Activated CD4-positive, alpha-beta T cell treated with anti-CD3 and anti-CD28 coated beads, Interleukin-2, amount 50 U/mL, for 4 hours (primary cell): ENCODE measurements around the gene PGGT1B.
"Not testable (repeated sequence)": the region's sequence is repeated elsewhere in the genome, so short reads cannot be mapped to it uniquely, and the experiment has no call there.

ENCODE experiments used
- DNase-seq, 2 experiments: peaks; one replicate each; pipeline ENCODE4 v3.0.0-alpha.2; 2020

Gene PGGT1B

DNA sequence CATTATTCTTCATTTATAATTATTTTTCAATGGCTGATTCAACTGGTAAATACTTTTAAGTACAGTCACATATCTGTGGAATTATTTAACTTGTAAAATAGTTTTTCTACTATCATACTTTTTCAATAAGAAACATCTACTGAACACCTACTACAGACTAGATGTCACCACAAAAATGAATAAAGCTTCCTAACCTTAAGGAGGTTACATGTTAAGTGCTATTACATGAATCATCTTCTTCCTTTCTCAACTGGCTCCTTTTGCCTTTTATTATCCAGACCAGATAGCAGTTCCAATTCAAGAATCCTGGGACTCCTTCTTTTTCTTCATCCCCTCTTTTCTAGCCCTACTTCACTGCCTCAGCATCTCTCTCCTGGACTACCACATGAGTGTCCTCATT is 4.7 kb downstream of the PGGT1B start:
- DNase-seq, result no peak

DNA sequence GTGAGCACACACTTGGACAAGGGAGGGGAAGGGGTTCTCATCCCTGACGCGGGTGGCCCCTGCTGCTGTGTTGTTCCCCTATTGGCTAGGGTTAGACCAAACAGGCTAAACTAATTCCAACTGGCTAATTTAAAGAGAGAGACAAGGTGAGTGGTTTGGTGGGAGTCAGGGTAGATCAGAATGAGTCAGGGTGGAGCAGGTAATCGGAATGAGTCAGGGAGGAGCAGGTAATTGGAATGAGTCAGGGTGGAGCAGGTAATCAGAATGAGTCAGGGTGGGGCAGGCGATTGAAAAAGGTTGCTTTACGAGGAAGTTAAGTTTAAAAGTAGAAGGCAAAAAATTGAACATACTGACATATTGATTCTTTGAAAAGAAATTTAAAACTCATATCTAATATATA is 13.3 kb downstream of the PGGT1B start:
- DNase-seq, result not testable (repeated sequence)

DNA sequence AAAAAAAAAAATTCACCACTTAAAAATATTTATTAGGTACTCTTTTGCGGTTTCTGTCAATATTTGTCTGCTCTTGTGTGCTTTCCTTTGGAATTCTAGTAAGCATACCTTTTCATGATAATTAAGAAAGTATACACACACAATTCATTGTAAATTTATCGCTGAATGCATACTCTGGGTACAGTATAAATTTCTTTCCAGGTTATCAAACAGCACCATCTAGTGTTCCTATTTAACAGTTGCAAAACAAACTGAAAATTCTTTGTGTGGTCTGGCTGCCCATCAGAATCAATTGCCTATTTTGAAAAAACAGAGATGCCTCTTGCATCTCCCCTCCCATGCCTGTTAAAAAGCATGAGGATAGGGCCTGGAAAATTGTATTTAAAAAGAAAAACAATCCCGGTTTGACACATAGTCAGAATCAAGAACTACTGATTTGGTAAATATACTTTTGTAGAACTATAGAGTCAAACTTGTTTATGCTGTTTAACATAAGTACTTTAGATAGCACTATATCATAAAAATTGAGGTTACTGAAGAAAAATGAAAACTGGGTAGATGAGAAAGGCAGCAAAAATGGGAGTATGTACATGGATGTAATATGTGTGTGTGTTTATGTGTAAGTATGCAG is 16.2 kb downstream of the PGGT1B start:
- no peak for DNase-seq

DNA sequence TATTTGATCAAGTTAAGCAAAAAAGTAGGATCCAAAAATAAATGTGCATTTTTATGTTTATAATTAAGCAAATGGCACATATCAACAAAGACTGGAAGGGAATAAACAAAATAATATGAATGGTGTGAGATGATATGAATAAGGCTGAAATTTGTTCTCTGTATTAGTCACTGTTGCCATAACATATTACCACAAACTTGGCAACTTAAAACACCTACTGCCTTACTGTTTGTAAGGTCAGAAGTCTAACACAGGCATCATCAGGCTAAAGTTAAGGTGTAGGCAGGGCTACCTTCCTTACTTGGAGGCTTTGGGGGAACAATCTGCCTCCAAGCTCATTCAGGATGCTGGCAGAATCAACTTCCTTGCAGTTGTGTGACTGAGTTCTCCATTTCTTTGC is 19.3 kb downstream of the PGGT1B start:
- DNase-seq, result no peak

DNA sequence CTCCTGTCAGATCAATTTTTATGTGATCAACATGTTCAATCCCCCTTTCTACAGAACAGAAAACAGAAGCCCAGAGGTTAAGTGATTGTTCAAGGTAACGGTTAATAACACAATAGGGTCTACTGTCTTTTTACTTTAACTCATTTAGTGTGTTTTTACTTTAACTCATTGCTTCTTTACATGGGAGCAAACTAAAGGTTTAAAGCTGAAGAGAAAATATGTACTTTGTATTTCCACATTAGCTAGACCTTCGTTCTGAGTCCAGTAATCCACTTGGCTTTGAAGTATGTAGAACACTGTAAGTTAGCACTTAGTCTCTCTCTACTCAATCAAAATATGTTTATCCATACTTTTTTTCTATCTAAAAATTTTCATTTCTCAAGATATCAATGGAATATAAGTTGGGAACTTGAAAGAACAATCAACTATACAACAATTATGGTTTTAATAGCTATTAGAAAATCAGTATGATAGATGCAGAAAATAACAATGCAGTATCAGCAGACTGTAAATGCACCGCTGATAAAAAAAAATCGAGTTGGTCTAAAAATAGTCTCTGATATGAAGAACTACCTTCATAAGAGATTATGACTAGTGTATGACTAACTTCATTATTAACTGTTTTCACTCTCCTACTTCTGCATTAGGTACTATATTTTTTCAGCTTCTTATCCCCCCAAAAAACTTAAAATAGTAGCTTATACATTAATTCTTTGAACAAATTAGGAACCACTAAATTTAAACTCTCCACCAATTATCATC is 20.6 kb downstream of the PGGT1B start:
- DNase-seq, result no peak

DNA sequence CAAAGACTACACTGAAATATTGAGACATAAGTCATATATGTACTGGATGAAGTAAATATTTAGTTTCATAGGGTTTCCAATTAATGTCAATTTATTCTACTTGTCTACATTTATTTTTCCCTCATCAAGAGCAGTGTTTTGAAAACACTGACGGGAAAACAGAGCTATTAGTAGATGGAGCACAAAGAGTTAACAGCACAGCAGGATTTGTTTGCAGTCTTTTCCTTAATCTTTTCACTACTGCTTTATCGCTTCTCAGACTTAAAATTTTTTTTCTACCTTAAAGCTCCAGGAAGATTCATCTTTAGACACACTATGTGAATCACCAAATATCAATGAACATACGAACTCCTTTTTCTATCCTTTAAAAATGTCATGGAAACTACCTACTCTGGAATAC is 25.6 kb downstream of the PGGT1B start:
- no peak for DNase-seq

DNA sequence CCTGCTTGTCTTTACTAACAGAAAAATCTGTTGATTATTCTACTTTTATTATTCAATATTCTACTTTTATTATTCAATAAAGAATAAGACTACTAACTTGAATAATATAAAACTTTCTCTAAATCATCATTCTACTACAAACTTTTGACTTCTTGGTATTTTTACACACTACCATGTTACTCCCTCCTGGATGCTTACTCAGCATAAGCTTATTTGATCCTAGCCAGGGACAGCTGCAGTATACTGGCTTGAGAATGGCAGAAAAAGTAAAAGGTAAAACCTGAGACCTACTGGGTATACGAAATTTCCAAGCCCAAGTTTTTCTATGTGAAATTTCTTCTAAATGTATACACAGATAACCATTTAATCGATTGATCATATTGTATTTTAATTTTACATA is 26.1 kb downstream of the PGGT1B start:
- no peak for DNase-seq

DNA sequence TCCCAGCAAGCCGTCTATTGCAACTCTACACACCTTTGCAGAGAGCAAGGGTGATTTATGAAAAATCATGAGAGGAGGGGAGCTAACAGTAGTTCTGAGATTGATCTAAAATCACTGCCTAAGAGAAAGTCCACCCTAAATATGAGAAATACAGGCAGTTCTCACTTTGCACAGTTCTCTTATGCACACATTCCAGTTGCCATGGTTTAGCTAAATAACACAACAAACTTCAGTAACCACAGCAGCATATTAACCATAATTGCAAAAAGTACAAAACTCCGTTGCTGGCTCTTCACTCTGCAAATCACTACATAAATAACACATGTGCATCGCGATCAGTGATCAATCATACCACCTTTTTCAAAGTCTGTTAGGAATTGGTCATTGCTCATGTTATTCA is 31.1 kb downstream of the PGGT1B start:
- DNase-seq, result no peak

DNA sequence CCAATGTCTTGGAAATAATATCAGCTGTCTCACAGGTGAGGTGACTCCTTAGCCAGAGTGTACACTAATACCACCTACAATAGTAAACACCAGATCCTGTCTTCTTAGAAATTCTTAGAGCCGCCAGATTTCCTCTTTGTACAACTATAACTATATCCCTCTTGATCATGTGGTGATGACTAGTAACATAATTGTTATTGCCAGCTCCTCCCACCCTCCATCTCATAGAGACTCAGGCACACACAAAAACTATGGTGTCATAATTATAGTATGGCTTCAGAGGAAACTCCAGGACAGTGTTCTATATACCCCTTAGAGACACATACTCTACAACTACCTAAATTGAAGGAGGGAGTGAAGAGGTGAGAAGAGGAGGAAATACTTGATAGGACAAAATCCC is 33.1 kb downstream of the PGGT1B start:
- no peak for DNase-seq

DNA sequence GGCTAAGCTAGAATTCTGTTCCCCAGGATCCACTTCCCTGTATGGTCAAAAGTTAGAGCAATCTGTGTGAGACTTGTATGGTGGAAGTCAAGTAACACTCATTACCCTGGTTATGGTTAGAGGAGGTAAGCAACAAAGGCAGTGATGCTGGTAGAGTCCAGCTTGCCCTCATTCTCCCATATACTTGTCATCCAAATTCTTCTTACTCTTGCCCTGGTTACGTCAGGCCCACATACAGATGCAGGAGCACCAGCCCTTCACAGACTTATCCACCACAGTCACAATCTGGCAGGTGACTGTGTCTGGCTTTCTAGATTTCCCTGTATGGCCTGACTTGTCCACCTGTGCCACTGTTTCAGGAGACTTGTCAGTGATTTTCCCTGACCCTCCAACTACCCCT is 35.4 kb downstream of the PGGT1B start:
- no peak for DNase-seq

DNA sequence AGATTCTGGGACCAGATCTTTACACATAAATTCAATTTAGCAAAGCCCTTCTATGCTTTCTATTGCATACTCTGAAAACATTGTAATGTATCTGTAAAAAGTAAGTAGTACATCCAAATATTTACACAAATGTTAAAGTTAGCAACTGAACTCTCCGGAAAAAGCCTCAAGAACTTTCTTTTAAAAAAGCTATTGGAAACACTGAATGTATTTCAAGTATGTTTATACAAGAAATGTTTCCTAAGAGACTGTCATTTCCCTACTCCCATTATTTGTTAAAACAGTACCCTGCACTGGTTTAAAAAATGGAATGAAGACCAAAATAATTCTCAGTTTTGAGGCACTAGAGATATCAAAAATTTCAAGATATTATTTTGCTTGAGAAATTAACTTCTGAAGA is 48.1 kb downstream of the PGGT1B start:
- no peak for DNase-seq

DNA sequence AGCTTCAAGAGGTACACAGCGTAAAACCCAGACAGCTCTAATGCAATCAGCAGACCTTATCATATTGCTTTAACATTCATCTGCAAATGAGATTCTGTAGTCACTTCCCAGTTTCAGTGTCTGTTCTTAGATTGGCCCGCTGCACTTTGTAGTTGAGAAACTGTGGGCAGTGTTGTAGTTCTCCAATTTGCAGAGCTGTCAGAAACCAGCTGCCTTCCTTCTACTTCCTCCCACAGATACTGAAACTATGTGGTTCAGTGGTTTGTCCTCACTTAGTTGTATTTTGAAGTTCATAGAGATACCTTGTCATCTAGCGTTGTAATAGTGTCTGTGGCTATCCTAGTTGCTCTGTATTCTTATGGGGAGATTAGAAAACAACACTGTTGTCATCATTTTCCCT is 53.4 kb downstream of the PGGT1B start:
- DNase-seq, result no peak

DNA sequence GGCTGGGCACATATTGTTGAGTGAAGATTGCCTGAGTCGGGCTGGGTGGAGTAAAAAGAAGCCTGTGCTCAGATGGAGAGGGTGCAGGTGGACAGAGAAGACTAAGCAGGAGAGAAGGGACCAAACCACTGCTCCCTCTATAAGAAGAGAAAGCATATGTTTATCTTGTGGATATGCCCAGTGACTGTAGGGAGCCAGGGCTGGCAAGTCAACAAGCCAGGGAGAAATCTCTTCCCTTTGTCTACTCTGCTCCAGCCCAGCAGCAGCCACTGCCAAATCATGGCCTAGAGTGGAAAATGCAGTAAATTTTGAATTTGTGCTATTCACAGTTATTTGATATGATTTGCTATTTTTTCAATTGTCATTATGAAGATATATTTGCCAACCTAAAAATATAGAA is 59.7 kb downstream of the PGGT1B start:
- no peak for DNase-seq

DNA sequence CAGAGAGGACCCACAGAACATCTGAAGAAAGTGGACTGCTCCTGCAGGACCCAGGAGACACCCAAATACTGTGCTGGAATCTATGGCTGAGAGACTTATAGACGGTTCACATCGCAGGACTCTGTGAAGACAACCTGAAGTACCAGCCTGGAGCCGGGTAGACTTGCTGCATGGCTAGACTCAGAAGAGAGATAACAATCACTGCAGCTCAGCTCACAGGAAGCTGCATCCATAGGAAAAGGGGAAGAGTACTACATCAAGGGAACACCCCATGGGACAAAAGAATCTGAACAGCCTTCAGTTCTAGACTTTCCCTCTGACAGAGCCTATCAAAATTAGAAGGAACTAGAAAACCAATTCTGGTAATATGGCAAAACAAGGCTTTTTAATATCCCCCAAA is 66.5 kb downstream of the PGGT1B start:
- DNase-seq, result no peak

DNA sequence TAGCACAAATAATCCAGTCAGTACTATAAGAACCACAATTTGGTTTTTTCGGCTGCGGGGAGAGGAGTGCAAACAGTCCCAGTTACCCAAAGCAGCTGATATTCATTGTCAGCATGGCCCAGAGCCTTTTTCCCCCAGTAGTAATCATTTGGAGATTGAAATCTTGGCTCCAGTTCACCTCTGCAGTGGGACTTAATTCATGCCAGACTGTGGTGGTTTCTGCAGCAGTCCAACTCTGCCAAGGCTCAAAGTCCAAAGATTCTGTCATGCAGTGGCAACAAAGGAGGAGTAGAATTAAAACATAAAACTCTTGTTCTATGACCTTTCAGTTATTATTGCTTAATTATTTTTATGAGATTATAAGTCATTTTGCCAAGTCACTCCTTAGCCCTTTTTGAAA is 68.0 kb downstream of the PGGT1B start:
- no peak for DNase-seq

DNA sequence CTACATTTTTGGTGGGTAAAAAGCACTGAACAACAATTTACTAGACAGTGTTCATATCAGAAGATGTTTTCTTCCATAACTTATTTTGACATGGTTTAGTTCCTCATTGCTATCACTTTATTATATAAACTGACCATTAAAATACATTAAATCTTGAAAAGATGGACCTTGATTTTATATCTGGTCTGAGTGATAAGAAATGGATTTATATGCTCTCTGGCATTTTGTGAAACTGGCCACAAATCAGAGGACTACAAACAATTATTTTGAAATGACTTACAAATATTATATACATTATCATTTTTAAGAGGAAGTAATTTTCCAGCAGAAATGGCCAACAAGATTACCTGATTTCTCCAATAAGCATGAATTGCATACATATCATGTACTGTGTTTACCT is 69.4 kb downstream of the PGGT1B start:
- DNase-seq, result no peak

DNA sequence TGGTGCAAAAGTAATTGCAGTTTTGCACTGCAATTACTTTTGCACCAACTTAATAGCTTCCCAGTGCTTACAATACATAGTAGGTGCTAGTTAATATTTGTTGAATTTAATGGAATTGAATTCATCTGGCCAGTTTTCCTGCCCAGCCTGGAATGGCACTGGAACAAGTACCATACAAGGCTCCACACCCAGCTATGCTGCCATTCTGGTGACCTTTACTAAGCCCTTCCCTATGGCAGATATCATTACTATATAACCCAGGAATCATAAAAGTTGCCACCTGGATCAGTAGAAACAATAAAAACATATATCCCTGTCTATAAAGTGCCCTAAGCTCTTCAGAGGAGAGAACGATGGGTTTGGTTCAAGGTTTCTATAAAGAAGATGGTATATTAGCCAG is 70.6 kb downstream of the PGGT1B start:
- DNase-seq, result no peak

DNA sequence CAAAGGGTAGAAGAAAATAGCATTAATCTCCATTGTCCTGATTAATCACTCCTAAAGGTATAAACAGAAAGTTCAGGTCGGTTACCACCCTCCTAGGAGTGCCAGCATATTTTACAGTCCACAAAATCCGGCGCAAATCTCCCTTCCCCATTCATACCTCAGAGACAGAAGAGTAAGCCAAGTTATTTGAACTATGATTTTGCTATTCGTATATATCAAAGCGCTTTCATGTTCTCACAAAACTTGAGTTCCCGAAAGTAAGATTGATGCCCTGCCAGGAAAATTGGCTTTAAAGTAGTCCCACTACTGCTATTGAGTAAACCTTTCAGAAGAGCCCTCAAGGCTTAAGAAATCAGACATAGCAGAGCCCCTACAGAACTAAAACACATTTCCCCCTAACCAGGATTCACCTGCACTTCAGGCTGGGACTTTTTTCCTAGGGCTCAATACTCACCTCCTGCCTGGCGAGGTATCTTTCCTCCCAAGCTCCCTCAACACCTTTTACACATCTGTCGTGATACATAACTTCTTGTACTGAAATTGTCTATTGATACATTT is 71.1 kb downstream of the PGGT1B start:
- no peak for DNase-seq

DNA sequence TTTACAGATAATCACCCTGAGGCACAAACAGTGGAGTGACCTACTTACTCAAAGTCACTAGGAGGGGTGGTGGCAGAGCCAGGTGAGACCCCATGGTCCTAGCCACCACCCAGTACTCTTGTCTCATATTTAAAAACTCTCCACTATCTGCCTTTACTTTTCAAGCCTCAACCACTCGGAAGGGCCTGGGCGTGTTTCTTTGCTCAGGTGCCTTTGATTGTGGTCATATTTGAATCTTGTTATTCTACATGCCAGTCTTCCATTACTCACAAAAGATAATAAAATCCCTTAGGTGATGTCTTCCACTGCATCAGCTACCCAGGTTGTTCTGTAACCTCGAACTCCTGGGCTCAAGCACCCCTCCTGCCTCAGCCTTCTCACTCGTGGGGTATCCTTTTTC is 72.3 kb downstream of the PGGT1B start:
- no peak for DNase-seq

DNA sequence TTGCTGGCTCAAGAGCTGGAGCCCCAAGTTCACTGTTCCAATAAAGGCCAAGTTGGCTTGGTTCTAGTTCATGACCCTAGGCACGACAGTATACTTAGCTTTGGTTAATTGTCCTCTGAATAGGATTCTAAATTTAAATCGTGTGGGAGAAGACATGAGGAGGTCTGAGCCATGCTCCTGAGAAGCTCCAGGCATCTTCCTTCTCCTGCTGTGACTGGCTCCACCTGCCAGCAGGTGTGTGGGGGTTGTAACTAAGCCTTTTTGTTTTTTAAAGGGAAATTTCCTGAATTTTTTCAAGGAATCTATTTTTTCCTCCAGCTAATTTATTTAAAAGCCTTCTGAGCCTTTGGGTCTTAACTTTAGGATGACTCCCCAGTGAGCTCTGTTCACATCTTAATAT is 72.8 kb downstream of the PGGT1B start:
- no peak for DNase-seq

DNA sequence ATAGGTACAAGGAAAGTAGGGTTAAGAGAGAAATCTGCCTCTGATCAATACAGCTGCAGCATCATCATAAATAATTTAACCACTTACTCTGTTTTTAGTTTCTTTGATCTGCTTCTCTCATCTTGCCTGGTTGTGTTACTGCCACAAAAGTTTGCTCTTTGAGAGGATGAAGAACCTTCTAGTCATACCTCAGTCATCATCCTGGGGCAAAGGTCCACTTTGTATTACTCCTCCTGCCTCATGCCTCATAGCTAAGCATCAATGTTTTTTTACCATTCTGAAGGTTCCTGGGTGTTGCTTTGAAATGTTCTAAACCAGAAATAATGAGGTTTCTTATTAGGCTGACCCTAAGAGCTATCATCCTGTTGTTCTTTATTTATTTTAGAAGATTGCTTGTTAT is 75.9 kb downstream of the PGGT1B start:
- DNase-seq, result no peak

DNA sequence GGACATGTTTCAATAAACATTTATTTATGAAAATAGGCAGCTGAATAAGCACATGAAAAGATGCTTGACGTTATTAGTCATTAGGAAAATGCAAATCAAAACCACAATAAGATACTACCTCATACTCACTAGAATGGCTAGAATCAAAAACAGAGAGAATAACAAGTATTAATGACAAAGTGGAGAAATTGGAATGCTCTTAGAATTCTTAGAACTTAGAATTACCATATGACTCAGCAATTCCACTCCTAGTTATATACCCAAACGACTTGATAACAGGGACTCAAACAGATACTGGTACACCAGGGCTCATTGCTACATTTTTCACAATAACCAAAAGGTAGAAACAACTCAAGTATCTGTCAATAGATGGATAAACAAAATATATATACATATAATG is 77.9 kb downstream of the PGGT1B start:
- no peak for DNase-seq

DNA sequence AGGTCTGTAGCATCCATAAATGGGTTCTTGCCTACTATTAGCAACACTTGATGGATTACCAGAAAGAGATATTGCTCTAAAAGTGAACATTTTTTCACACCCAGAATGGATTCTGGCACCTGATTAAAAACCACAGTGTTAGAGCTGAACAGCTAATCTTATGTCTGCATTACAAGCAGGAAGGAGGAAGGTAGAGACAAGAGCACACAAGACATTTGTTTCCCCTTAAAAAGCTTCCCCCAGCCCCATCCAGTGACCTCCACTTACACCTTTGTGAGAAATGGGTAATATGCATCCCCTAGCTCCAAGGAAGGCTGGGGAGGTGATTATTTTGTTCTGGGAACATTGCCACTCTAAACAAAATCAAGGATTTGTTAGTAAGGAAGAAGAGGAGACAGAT is 80.9 kb downstream of the PGGT1B start:
- no peak for DNase-seq

DNA sequence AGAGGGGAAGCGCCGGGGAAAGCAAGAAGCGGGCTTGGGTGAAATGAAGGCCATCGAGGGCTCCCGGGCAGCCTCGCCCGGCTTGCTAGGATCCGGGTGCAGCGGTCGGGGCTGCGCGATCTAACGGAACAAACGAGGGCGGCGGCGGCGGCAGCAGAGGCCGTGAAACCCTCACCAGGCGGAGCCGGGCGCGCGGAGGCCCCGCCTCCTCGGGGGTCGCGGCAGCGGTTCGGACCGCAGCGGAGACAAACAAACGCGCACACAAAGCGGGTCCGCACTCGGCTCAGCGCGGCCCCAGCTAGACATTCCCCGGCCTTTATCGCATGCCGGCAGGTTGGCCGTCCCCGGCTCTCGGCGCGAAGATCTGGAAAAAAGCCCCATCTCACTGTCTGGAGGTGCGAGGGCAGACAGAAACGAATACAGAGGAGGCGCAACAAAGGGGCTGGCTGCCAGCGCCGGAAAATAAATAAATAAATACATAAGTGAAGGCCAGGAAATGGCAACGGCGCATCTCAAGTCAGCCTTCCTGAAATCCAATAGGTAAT is 82.4 kb downstream of the PGGT1B start:
- DNase-seq, result peak in 1 of 2 experiments; percentile 15
